Stomach (tissue), 9 donors: ENCODE data around the gene RPS6KL1. TPM values are rescaled to one million over a fixed set of nuclear protein-coding genes. Genes with fewer than 3 reads are reported as not detected.

Experiments used
- DNase-seq, 2 donors: peaks; one replicate each; pipeline versions ENCODE4 v3.0.0 to v3.0.0-alpha.2; 2013 to 2019
- H3K27ac ChIP-seq, 5 donors: fragments of 200-600 bp in 4 of 5; sonication (generic) in 4 of 5; one replicate each; pipeline ENCODE4 v1.5.1; 2013 to 2019; ENCODE audit warnings: mild to moderate bottlenecking in 1 of 5, moderate library complexity in 1 of 5
- H3K27me3 ChIP-seq, 3 donors: fragments of 200-600 bp; sonication (generic); one replicate each; pipeline ENCODE4 v1.5.1; 2017 to 2019; ENCODE audit warnings: mixed run types in 1 of 3
- H3K36me3 ChIP-seq, 4 donors: fragments of 200-600 bp; sonication (generic); 1 replicate in 3 of 4; 2 replicates in 1 of 4; pipeline ENCODE4 v1.5.1; 2016 to 2019
- H3K4me1 ChIP-seq, 4 donors: fragments of 200-600 bp; sonication (generic); one replicate each; pipeline ENCODE4 v1.5.1; 2016 to 2019
- H3K4me3 ChIP-seq, 4 donors: fragments of 200-600 bp; sonication (generic) in 3 of 4; one replicate each; pipeline ENCODE4 v1.5.1; 2016 to 2019; ENCODE audit warnings: mild to moderate bottlenecking in 1 of 4
- H3K9me3 ChIP-seq, 4 donors: fragments of 200-600 bp; sonication (generic); one replicate each; pipeline ENCODE4 v1.5.1; 2016 to 2019
- CTCF ChIP-seq, 7 experiments: fragments of 450-650 bp in 4 of 7; fragments of 200-600 bp in 3 of 7; sonication (generic) in 3 of 7; IDR thresholded peaks; one replicate each; pipeline ENCODE4 v1.5.1; 2016 to 2019; ENCODE audit warnings: antibody characterized with exemption in 7 of 7, control low read depth in 2 of 7, mild to moderate bottlenecking in 1 of 7
- EP300 ChIP-seq: sonication (generic); formaldehyde crosslinking; IDR thresholded peaks from one replicate; pipeline ENCODE4 v1.6.1; 2017; ENCODE audit warnings: antibody characterized with exemption
- POLR2A ChIP-seq, 4 donors: fragments of 450-650 bp; IDR thresholded peaks; one replicate each; pipeline ENCODE4 v1.6.1; 2016; ENCODE audit warnings: antibody characterized with exemption in 4 of 4, control low read depth in 2 of 4, mild to moderate bottlenecking in 1 of 4, moderate library complexity in 1 of 4
- POLR2AphosphoS5 ChIP-seq, 3 donors: sonication (generic); formaldehyde crosslinking; IDR thresholded peaks; one replicate each; pipeline ENCODE4 v1.6.1; 2016; ENCODE audit warnings: antibody characterized with exemption in 3 of 3
- WGBS, 5 donors: extraction: QIAGEN DNeasy Blood & Tissue Kit in 3 of 5; methylation state at CpG; one replicate each; pipeline versions ENCODE4 v1.1.5 to v1.1.7; 2013 to 2018; 5-methylcytosine and 5-hydroxymethylcytosine counted together
- intact Hi-C: fragments of 100-400 bp; cut with DNase I; formaldehyde crosslinking; loops from one replicate; pipeline ENCODE4 v1.15.1; 2023; ENCODE audit warnings: low total_unique reads
- polyA plus RNA-seq, 3 donors: library from polyadenylated mRNA; stranded (reverse); fragments of 200-250 nt; gene quantifications; one replicate each; pipeline ENCODE4 v1.2.3, GENCODE V29; 2013
- total RNA-seq, 5 donors: library from RNA; depleted of rRNA; stranded (reverse); fragments of >200 nt; gene quantifications; one replicate each; pipeline versions ENCODE4 v1.1.0 to v1.2.3, GENCODE V29; 2014 to 2016
- donor health status: healthy with polysubstance abuse.
- donor health status: Bipolar disorder and iron deficiency.
- donor health status: healthy.

Gene RPS6KL1
- total and polyA plus RNA-seq, 8 donors: 0.92 to 2.5 (median 2.0) TPM; not detected in 3

- no peak for TF ChIP-seq CTCF (IDR thresholded peaks at IDR 0.05)
- TF ChIP-seq POLR2A (IDR thresholded peaks at IDR 0.05): no peak
- TF ChIP-seq POLR2AphosphoS5 (IDR thresholded peaks at IDR 0.05): no peak
- TF ChIP-seq EP300: no peak
- Histone ChIP-seq H3K4me3 (no peak overlapping the region), H3K4me1 (peaks cover 7 to 40% (median 23%) of the 10 kb centered on the region in 4 donors), H3K36me3 (peaks cover 0 to 7% (median 0%) of the 10 kb centered on the region in 4 donors), H3K27me3 (peaks cover 0 to 13% (median 5%) of the 10 kb centered on the region in 3 donors), H3K27ac (peak overlapping the region in 1 of 5 donors; percentile 62), H3K9me3 (no peaks in the 10 kb centered on the region)
- intact Hi-C loops: loop anchor here (10.0 kb wide), 1 partner anchor 166 kb away; no protein-coding TSS in a partner anchor
- no peak for DNase-seq
- WGBS, 5 donors: 82 to 95% (median 92%) methylated on average over 4 to 9 of the region's 9 CpGs
These were observed 4.7 kb downstream of the RPS6KL1 start for GRCh38 chr14:74918380-74918779.

DNA sequence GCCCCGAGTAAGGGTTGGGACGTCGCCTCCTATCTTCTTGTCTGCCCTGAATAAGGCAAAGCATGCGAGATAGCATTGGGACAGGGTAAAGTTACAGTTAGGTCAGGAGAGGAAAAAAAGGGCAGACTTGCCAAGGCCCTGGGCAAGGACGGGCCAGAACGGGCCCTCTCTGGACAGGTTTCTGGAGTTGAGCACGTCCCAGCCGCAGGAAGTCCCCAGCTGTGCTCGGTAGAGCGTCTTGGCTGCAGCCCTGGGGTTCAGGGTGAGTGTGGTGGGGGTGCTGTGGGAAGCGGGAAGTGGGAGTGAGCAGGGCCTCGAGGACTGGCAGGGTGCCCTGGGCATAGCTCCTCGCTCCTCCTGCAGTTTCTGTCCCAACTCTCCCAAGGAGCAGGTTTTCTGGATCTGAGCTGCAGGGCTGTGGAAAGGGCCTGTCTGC lies 5.4 kb downstream of the RPS6KL1 start:
- Histone ChIP-seq H3K27ac (peak overlapping the region in 3 of 5 donors; percentile 39 to 65 (median 62)), H3K4me3 (no peak overlapping the region), H3K27me3 (peaks cover 0 to 5% (median 0%) of the 10 kb centered on the region in 3 donors), H3K4me1 (peaks cover 4 to 33% (median 15%) of the 10 kb centered on the region in 4 donors), H3K36me3 (peaks cover 0 to 7% (median 0%) of the 10 kb centered on the region in 4 donors), H3K9me3 (no peaks in the 10 kb centered on the region)
- no peak for TF ChIP-seq POLR2A (IDR thresholded peaks at IDR 0.05)
- TF ChIP-seq POLR2AphosphoS5 (IDR thresholded peaks at IDR 0.05): no peak
- TF ChIP-seq CTCF (IDR thresholded peaks at IDR 0.05): no peak
- no peak for TF ChIP-seq EP300
- peak in 1 of 2 donors; percentile 64 for DNase-seq
- 63 to 70% (median 66%) methylated on average over 13 of the region's 13 CpGs for WGBS, 5 donors
- intact Hi-C loops: loop anchor here (10.0 kb wide), 1 partner anchor 167 kb away; no protein-coding TSS in a partner anchor

DNA sequence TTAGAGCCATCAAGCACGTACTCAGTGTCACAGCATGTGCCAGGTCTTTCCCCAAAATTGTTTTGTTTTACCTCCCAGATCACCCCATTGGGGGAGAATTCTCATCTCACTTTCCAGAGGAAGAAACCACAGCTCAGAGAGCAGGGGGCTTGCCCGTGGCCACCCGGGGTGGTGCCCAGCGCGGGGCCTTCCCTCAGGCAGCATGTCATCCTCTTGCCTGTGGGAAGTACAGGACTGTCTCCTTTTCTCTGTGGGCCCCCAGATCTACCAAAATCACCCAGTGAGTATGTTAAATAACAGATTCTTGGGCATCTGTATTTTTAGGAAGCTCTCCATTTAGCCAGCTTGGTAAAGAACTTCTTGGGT lies 5.9 kb downstream of the RPS6KL1 start:
- H3K27ac ChIP-seq: peak overlapping the region in 4 of 5 donors; percentile 21 to 65 (median 50)
- WGBS, 5 donors: 89 to 96% (median 91%) methylated on average over 5 of the region's 5 CpGs

DNA sequence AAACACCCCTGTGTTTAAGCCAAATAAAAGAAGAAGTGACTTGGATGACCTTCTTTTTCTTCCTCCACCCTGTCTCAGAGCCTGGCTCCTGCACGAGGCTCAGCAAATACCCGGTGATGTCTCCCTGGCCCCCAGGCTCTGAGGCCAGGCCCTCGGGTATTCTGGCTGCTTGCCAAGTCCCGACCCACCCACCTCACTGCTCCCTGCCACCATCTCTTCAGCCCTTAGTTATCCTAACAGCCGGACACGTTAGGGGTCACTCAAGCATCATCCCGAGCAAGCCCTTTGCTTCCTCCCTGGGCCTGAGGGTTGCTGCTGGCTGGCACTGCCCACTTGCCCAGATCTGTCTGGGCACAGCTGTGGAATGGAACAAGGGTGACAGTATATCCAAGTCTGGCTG lies 7.2 kb downstream of the RPS6KL1 start:
- Histone ChIP-seq H3K27me3 (no peaks in the 10 kb centered on the region), H3K27ac (peak overlapping the region in 1 of 5 donors; percentile 55), H3K9me3 (no peaks in the 10 kb centered on the region), H3K4me1 (peaks cover 0 to 27% (median 11%) of the 10 kb centered on the region in 4 donors), H3K4me3 (no peak overlapping the region), H3K36me3 (peaks cover 0 to 7% (median 0%) of the 10 kb centered on the region in 4 donors)
- intact Hi-C loops: loop anchor here (10.0 kb wide), 1 partner anchor 169 kb away; no protein-coding TSS in a partner anchor
- TF ChIP-seq EP300 (no peak), CTCF (IDR thresholded peaks at IDR 0.05) (no peak), POLR2A (IDR thresholded peaks at IDR 0.05) (no peak), POLR2AphosphoS5 (IDR thresholded peaks at IDR 0.05) (no peak)
- 39 to 55% (median 43%) methylated on average over 7 of the region's 7 CpGs for WGBS, 5 donors
- DNase-seq: no peak

More for the DNA sequence above, 5.9 kb downstream of the RPS6KL1 start:
- peaks cover 0 to under 1% (median 0%) of the 10 kb centered on the region in 3 donors for H3K27me3 ChIP-seq
- peaks cover 0 to 7% (median 0%) of the 10 kb centered on the region in 4 donors for H3K36me3 ChIP-seq
- TF ChIP-seq EP300 (no peak), POLR2A (IDR thresholded peaks at IDR 0.05) (no peak), CTCF (IDR thresholded peaks at IDR 0.05) (no peak), POLR2AphosphoS5 (IDR thresholded peaks at IDR 0.05) (no peak)
- DNase-seq: no peak
- no peaks in the 10 kb centered on the region for H3K9me3 ChIP-seq
- peaks cover 0 to 28% (median 11%) of the 10 kb centered on the region in 4 donors for H3K4me1 ChIP-seq
- no peak overlapping the region for H3K4me3 ChIP-seq
- intact Hi-C loops: loop anchor here (10.0 kb wide), 1 partner anchor 168 kb away; no protein-coding TSS in a partner anchor
